Erythroblast (primary cell): ENCODE results near the gene CHRNA4.

Experiments used
- GATA1 ChIP-seq: IDR thresholded peaks from 2 replicates; pipeline ENCODE4 v1.6.1; 2011; ENCODE audit warnings: low read depth, mild to moderate bottlenecking, control low read depth, low read length, moderate library complexity
- POLR2A ChIP-seq: IDR thresholded peaks from 2 replicates; pipeline ENCODE4 v1.6.1; 2011; ENCODE audit warnings: mild to moderate bottlenecking, low read length

- TF ChIP-seq POLR2A: no peak
- no peak for TF ChIP-seq GATA1
Measured at GRCh38 chr20:63387917-63388316, 26.8 kb upstream of the CHRNA4 start.
